SJSA1 (cell line): ENCODE data around the gene NF1. TPM values are rescaled to one million over a fixed set of nuclear protein-coding genes. Genes with fewer than 3 reads are reported as not detected.
"Not testable (repeated sequence)": the region's sequence is repeated elsewhere in the genome, so short reads cannot be mapped to it uniquely, and the experiment has no call there.

ENCODE experiments used
- DNase-seq, 2 experiments: peaks; one replicate each; pipeline ENCODE4 v3.0.0-alpha.2; 2015 to 2020; ENCODE audit warnings: low spot score in 2 of 2, low read depth in 1 of 2
- H3K27ac ChIP-seq: fragments of 250-450 bp; sonication (Bioruptor Pico); 2 replicates; pipeline ENCODE4 v1.5.1; 2020; ENCODE audit warnings: mild to moderate bottlenecking, moderate library complexity
- H3K27me3 ChIP-seq: fragments of 250-450 bp; sonication (Bioruptor Pico); replicated peaks from 2 replicates; pipeline ENCODE4 v1.5.1; 2020; ENCODE audit warnings: mild to moderate bottlenecking, moderate library complexity
- H3K36me3 ChIP-seq: fragments of 250-450 bp; sonication (Bioruptor Pico); 2 replicates; pipeline ENCODE4 v1.5.1; 2020; ENCODE audit warnings: mild to moderate bottlenecking
- H3K4me1 ChIP-seq: fragments of 250-450 bp; sonication (Bioruptor Pico); replicated peaks from 2 replicates; pipeline ENCODE4 v1.6.1; 2021; ENCODE audit warnings: mild to moderate bottlenecking
- H3K4me3 ChIP-seq: fragments of 250-450 bp; sonication (Bioruptor Pico); 2 replicates; pipeline ENCODE4 v1.5.1; 2020; ENCODE audit warnings: mild to moderate bottlenecking
- H3K9me3 ChIP-seq: fragments of 250-450 bp; sonication (Bioruptor Pico); replicated peaks from 2 replicates; pipeline ENCODE4 v1.5.1; 2020; ENCODE audit warnings: mild to moderate bottlenecking
- total RNA-seq: library from RNA; depleted of rRNA; stranded (reverse); fragments of >200 nt; shearing (Covaris generic); gene quantifications from 2 replicates; pipeline ENCODE4 v1.2.3, GENCODE V29; 2014; rRNA removed

NF1 gene
- 22.1 and 30.3 TPM in 2 replicates for total RNA-seq

DNA sequence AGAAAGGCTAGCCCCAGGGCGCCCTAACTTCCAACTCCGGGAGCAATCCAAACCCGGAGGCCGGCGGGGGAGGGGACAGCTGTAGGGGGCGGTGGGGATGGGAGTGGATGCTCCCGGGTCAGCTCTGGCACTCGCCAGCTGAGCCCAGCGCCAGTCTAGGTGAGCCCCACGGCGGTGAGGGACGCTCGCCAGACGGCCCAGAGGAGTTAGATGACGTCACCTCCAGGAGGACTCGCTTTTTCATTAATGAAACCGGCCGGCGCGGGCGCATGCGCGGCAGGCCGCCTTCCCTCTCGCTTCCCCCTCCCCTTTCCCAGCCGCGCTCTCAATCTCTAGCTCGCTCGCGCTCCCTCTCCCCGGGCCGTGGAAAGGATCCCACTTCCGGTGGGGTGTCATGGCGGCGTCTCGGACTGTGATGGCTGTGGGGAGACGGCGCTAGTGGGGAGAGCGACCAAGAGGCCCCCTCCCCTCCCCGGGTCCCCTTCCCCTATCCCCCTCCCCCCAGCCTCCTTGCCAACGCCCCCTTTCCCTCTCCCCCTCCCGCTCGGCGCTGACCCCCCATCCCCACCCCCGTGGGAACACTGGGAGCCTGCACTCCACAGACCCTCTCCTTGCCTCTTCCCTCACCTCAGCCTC is at the start of gene NF1:
TSS of gene NF1 (plus strand) at position 378 of the 636 bp plus-strand sequence. CDS start 333 bp downstream, outside the sequence.
- H3K36me3 ChIP-seq = 0 out of 2 replicates have a peak, but pooled peaks cover 3% of the 10 kb centered on the region
- peak; percentile 96 to 97 for DNase-seq
- no peaks in the 10 kb centered on the region for H3K27me3 ChIP-seq
- H3K4me3 ChIP-seq = peak within 1 kb of the TSS; percentile 73
- H3K27ac ChIP-seq = peak within 1 kb of the TSS; percentile 96
- no peaks in the 10 kb centered on the region for H3K9me3 ChIP-seq
- H3K4me1 ChIP-seq = peaks cover 7% of the 10 kb centered on the region

- not testable (repeated sequence) for H3K9me3 ChIP-seq, H3K27me3 ChIP-seq, H3K4me3 ChIP-seq, H3K4me1 ChIP-seq, H3K27ac ChIP-seq, DNase-seq
- peaks cover 13% of the 10 kb centered on the region for H3K36me3 ChIP-seq
These were observed 47.8 kb upstream of the NF1 start for GRCh38 chr17:31046856-31047425.

GRCh38 chr17:31048142-31048541 is 46.6 kb upstream of the NF1 start:
- Histone ChIP-seq H3K36me3 (peaks cover 13% of the 10 kb centered on the region), H3K4me1 (peaks cover 20% of the 10 kb centered on the region), H3K4me3 (no peak overlapping the region), H3K27ac (no peak overlapping the region), H3K9me3 (peaks cover 7% of the 10 kb centered on the region), H3K27me3 (no peaks in the 10 kb centered on the region)
- DNase-seq = no peak

DNA sequence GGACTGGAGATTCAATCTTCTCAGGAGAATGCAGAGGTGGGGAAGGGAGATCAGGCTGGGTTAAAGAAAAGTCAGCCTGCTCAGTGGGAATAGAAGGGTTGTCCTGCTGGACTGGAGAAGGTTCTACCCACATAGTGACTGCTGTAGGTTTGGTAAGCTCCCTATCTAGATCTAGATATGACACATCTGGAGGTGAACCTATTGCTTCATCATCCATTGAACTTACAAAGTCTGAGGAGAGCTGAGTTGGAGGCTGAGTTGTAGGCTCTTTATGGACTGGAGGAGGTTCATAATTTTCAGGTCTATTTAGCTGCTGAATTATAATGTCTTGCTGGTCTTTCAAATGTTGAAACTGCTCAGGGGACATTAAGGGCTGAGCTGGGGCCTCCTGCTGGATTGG is 46.0 kb upstream of the NF1 start:
- H3K27ac ChIP-seq = no peak overlapping the region
- H3K4me1 ChIP-seq = peaks cover 26% of the 10 kb centered on the region
- no peak overlapping the region for H3K4me3 ChIP-seq
- DNase-seq = no peak
- peaks cover 7% of the 10 kb centered on the region for H3K9me3 ChIP-seq
- peaks cover 13% of the 10 kb centered on the region for H3K36me3 ChIP-seq
- no peaks in the 10 kb centered on the region for H3K27me3 ChIP-seq

GRCh38 chr17:31050948-31051347 is 43.8 kb upstream of the NF1 start:
- peaks cover 26% of the 10 kb centered on the region for H3K4me1 ChIP-seq
- H3K27me3 ChIP-seq = no peaks in the 10 kb centered on the region
- peak overlapping the region; percentile 91; the same call in 1 of the 2 replicates for H3K27ac ChIP-seq
- no peak overlapping the region for H3K4me3 ChIP-seq
- peaks cover 13% of the 10 kb centered on the region for H3K36me3 ChIP-seq
- peaks cover 7% of the 10 kb centered on the region for H3K9me3 ChIP-seq
- DNase-seq = no peak

DNA sequence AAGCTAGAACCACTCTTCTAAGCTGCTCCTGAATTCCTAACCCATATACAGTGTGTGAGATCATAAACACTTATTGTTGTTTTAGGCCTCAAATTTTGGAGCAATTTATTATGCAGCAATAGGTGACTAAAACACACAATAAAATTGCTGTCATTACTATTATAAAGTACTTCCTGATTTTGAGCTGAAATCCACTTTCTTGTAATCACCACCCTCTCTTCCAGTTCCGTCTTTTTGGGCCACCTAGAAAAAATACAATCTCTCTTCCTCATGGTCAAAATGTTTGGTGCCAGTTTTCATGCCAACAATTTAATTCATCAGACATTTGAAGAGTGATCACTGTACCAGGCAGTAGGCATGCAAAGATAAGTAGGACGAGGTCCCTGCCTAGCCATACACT is 43.3 kb upstream of the NF1 start:
- Histone ChIP-seq H3K36me3 (peaks cover 13% of the 10 kb centered on the region), H3K4me1 (peaks cover 26% of the 10 kb centered on the region), H3K27me3 (no peaks in the 10 kb centered on the region), H3K4me3 (no peak overlapping the region), H3K9me3 (peaks cover 7% of the 10 kb centered on the region), H3K27ac (peak overlapping the region; percentile 91)
- no peak for DNase-seq

- peak; percentile 96 to 97 for DNase-seq
- Histone ChIP-seq H3K4me1 (peaks cover 28% of the 10 kb centered on the region), H3K4me3 (peak overlapping the region; percentile 7), H3K27ac (peak overlapping the region; percentile 91), H3K36me3 (peaks cover 13% of the 10 kb centered on the region), H3K27me3 (no peaks in the 10 kb centered on the region), H3K9me3 (peaks cover 7% of the 10 kb centered on the region)
These were observed 42.4 kb upstream of the NF1 start for GRCh38 chr17:31052187-31052889.

- Histone ChIP-seq H3K9me3 (peaks cover 7% of the 10 kb centered on the region), H3K27me3 (no peaks in the 10 kb centered on the region), H3K27ac (peak overlapping the region; percentile 91), H3K4me1 (peaks cover 30% of the 10 kb centered on the region), H3K4me3 (0 out of 2 replicates have a peak overlapping the region, but pooled peaks have one; percentile 7), H3K36me3 (peaks cover 13% of the 10 kb centered on the region)
- DNase-seq = no peak
These were observed 41.7 kb upstream of the NF1 start for GRCh38 chr17:31053071-31053470.

DNA sequence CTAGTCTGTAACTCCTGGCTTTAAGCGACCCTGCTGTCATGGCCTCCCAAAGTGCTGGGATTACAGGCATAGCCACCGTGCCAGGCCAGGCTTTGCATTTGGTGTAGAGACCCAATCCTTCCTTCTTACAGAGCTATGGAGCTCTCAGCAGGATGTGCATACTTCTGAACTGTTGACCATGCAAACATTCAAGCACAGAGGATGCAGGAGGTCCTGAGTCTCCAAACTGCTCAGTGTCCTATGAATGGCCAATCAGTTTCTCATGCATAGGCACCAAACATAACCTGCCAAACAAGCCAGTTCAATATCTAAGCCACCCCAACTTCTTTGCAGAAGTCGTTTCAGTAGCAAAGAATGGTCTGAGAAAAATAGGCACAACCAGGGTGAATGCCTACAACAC is 40.0 kb upstream of the NF1 start:
- H3K9me3 ChIP-seq = peaks cover 7% of the 10 kb centered on the region
- H3K36me3 ChIP-seq = peaks cover 13% of the 10 kb centered on the region
- H3K4me3 ChIP-seq = no peak overlapping the region
- no peak overlapping the region for H3K27ac ChIP-seq
- DNase-seq = no peak
- no peaks in the 10 kb centered on the region for H3K27me3 ChIP-seq
- peaks cover 44% of the 10 kb centered on the region for H3K4me1 ChIP-seq

DNA sequence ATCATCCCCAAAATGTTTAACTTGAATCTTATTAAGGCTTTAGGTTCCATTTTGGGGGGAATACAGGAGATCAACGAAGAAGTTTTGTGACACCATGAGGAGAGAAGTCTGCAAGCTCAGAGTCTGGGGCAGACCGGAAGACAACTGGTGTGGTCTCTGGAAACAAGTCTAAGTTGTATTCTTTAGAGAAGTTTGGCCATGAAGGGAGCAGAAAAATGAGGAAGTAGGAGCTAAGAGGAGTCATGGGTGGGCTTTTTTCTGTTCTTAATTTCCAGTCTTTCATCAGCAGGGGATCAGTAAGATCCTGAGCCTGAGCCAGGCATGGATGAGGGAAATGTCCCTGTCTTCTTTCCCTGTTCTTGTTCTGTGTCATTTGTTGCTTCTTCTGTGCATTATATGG is 35.8 kb upstream of the NF1 start:
- H3K4me3 ChIP-seq = peak overlapping the region; percentile 34
- peak overlapping the region; percentile 63 for H3K27ac ChIP-seq
- peak in 1 of 2 experiments; percentile 56 for DNase-seq
- no peaks in the 10 kb centered on the region for H3K9me3 ChIP-seq
- no peaks in the 10 kb centered on the region for H3K27me3 ChIP-seq
- H3K4me1 ChIP-seq = peaks cover 18% of the 10 kb centered on the region
- H3K36me3 ChIP-seq = no peaks in the 10 kb centered on the region

DNA sequence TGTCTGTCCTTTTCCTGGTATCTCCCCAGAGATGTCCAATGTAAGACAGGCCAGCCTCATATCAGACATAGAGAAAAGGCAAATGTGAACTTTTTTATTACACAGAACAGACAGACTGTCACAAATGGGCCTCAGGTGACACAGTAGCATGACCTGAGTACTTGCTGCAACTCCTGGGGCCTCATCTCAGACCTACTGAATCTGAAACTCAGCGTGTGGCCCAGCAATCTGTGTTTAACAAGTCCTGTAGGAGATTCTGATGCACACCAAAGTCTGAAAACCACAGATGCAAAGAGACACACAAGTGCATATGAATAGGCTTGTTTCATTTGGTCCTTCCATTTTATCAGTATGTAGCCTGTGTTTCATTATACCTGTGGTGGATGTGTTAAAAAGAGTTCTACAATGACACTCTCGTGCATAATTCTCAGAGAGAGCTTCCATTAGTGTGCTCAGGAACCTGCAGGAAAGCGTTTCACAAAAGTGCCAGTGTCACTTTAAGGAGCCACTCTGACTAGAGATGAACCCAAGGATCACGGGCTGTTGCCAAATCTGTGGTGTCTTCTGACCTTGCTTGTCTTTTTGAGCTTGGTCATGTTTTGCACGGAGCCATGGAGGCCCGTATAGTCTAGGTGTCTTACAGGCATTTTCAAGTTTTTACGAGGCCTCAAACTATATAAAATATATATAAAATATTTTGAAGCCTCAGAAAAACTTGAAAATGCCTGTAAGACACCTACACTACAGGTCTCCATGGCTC is 33.8 kb upstream of the NF1 start:
- Histone ChIP-seq H3K27me3 (no peaks in the 10 kb centered on the region), H3K36me3 (no peaks in the 10 kb centered on the region), H3K4me3 (no peak overlapping the region), H3K27ac (no peak overlapping the region), H3K9me3 (no peaks in the 10 kb centered on the region), H3K4me1 (peaks cover 18% of the 10 kb centered on the region)
- DNase-seq = no peak

DNA sequence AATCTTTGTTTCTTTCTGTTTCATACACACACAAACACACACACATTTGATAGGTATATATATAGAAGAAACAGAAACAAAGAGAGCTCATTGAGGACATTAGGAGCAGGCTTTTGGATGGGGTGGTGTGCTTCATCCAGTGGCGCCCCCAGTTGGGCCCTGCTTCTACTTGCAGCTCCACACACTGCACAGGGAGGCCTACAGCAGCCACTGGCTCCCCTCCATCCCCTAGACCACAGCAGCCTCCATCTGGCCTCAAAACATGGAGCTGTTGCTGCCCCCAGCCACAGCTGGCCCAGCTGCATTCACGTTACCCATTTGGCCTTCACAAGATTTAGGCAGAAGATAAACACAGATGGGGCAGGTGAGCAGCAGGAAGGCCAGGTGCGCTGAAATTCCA is 33.1 kb upstream of the NF1 start:
- Histone ChIP-seq H3K27ac (no peak overlapping the region), H3K27me3 (no peaks in the 10 kb centered on the region), H3K9me3 (no peaks in the 10 kb centered on the region), H3K36me3 (no peaks in the 10 kb centered on the region), H3K4me1 (peaks cover 18% of the 10 kb centered on the region), H3K4me3 (no peak overlapping the region)
- DNase-seq = no peak

- H3K36me3 ChIP-seq = no peaks in the 10 kb centered on the region
- no peaks in the 10 kb centered on the region for H3K9me3 ChIP-seq
- no peak overlapping the region for H3K27ac ChIP-seq
- peaks cover 18% of the 10 kb centered on the region for H3K4me1 ChIP-seq
- DNase-seq = no peak
- H3K4me3 ChIP-seq = no peak overlapping the region
- no peaks in the 10 kb centered on the region for H3K27me3 ChIP-seq
These were observed 32.4 kb upstream of the NF1 start for GRCh38 chr17:31062346-31062745.
